SU-DHL-6 (cell line): ENCODE data around the gene SH2D1A.

Source experiments
- EZH2phosphoT487 ChIP-seq: fragments of 200-600 bp; sonication (generic), shearing (Covaris generic); conservative IDR thresholded peaks from 2 replicates; pipeline ENCODE4 v1.6.1; 2018; ENCODE audit warnings: mild to moderate bottlenecking, antibody characterized with exemption, low read length, moderate library complexity, mixed read lengths
- TF ChIP-seq, protein P1 (sequence below): fragments of 200-600 bp; sonication (generic); IDR thresholded peaks from one replicate; pipeline ENCODE4 v1.5.1; 2017; ENCODE audit warnings: antibody characterized with exemption, mild to moderate bottlenecking, low read length, moderate library complexity; ENCODE audit not compliant: insufficient read depth, poor library complexity, severe bottlenecking

DNA sequence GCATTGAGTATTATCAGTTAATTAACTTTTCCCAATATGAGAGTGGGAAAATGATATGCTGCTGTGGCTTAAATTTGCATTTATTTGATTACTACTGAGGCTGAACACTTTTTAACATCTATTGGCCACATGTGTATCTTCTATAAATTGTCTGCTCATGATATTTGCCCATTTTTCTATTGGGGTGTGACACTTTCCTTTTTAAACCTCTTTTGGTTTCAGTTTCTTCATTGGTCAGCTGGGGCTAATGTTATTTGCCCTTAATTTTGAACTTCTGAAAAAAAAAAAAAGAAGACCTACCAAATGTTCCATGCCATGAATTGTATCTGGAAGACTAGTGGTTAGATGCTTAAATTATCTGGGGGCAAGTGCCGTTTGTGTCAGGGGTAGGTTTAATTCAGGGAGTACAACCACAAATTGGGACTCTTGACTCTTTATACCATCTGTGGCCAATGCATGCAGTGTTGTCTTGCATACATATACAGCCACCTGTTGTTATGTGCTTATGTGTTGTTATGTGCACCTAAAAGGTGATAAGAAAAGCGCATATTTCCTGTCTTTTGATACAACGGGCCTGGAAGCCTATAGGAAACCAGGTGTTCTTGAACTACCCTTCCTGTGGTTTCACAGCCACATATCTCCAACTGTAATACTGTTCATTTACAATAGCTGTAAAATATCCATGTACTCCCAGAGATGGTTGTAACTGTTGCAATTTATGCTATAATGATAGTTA, 49.0 kb downstream of the SH2D1A start:
- TF ChIP-seq, protein P1, sequence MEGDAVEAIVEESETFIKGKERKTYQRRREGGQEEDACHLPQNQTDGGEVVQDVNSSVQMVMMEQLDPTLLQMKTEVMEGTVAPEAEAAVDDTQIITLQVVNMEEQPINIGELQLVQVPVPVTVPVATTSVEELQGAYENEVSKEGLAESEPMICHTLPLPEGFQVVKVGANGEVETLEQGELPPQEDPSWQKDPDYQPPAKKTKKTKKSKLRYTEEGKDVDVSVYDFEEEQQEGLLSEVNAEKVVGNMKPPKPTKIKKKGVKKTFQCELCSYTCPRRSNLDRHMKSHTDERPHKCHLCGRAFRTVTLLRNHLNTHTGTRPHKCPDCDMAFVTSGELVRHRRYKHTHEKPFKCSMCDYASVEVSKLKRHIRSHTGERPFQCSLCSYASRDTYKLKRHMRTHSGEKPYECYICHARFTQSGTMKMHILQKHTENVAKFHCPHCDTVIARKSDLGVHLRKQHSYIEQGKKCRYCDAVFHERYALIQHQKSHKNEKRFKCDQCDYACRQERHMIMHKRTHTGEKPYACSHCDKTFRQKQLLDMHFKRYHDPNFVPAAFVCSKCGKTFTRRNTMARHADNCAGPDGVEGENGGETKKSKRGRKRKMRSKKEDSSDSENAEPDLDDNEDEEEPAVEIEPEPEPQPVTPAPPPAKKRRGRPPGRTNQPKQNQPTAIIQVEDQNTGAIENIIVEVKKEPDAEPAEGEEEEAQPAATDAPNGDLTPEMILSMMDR, result no peak
- no peak for TF ChIP-seq EZH2phosphoT487
